ENCODE measurements around the gene SLC38A2. TPM values are rescaled to one million over a fixed set of nuclear protein-coding genes. Genes with fewer than 3 reads are reported as not detected.

SLC38A2 gene
- total and polyA plus RNA-seq, 2 of the 4 experiments (the other 2 are of a cell fraction) = 313 to 881 TPM

GRCh38 chr12:46357438-46358324 lies 14.9 kb downstream of the SLC38A2 start:
- H3K36me3 ChIP-seq (ENCODE audit: control insufficient read depth, insufficient read depth, low read length) = peaks cover 27% of the 10 kb centered on the region
- H2BK5ac ChIP-seq (ENCODE audit: low read depth, low read length, poor library complexity, severe bottlenecking) = peak overlapping the region; percentile 14
- no peak overlapping the region for H4K91ac ChIP-seq (ENCODE audit: insufficient read depth, low read depth, low read length)
- H3K14ac ChIP-seq (replicated peaks; ENCODE audit: low read depth, low read length) = no peak overlapping the region
- H3K23ac ChIP-seq (ENCODE audit: low read depth, low read length) = no peak overlapping the region
- 44% methylated on average over 3 of the region's 6 CpGs; no CpG with 5 or more reads in 1 of the 2 experiments for WGBS, 2 experiments (ENCODE audit: extremely low coverage in 2 of 2, insufficient read length in 1 of 2)
- no peak overlapping the region for H4K5ac ChIP-seq (ENCODE audit: low read depth, low read length)
- no TSS peak for BruUV-seq (replicated peaks)
- dilution Hi-C loops (cut with HindIII; ENCODE audit: low sequenced_read_pairs, unreplicated experiment) = no loop called here
- intact Hi-C loops (cut with micrococcal nuclease) = loop anchor here (2.0 to 10.0 kb wide), 4 partner anchors 89 to 365 kb away; partner anchors contain the start of genes SCAF11 and SLC38A1
- peaks cover 0 to 20% of the 10 kb centered on the region in 2 experiments; a peak in 2 of 4 replicates for H3K79me1 ChIP-seq (ENCODE audit: low read depth in 1 of 2, low read length in 2 of 2)
- H2BK15ac ChIP-seq (ENCODE audit: low read depth, low read length) = no peak overlapping the region
- H3K4me1 ChIP-seq (ENCODE audit: control insufficient read depth, insufficient read depth, low read length) = peaks cover 2% of the 10 kb centered on the region; the same call in 1 of the 2 replicates
- DNase-seq (peak; percentile 93), ATAC-seq (ENCODE audit: low read depth) (peak; percentile 53)
- no peak overlapping the region for H2AK9ac ChIP-seq (replicated peaks; ENCODE audit: low read depth, low read length, poor library complexity)
- H3K27me3 ChIP-seq (ENCODE audit: control insufficient read depth, insufficient read depth, low read length) = no peaks in the 10 kb centered on the region
- H3K4ac ChIP-seq (ENCODE audit: low read depth, low read length) = no peak overlapping the region
- H2AFZ ChIP-seq (replicated peaks; ENCODE audit: low read length, poor library complexity) = no peak overlapping the region
- H3K9me1 ChIP-seq (ENCODE audit: insufficient read depth, low read length) = no peaks in the 10 kb centered on the region
- H2AK5ac ChIP-seq (ENCODE audit: low read depth, low read length) = no peak overlapping the region
- in situ Hi-C loops (cut with MboI; ENCODE audit: low sequenced_read_pairs) = loop anchor here (10.0 kb wide), 2 partner anchors 203 to 657 kb away; no protein-coding TSS in a partner anchor
- H3K18ac ChIP-seq (ENCODE audit: low read depth, low read length) = no peak overlapping the region
- no peak overlapping the region for H3K56ac ChIP-seq (ENCODE audit: extremely low read depth, insufficient read depth, low read length)
- no peak overlapping the region for H3K9ac ChIP-seq (ENCODE audit: low read depth, low read length)
- no peaks in the 10 kb centered on the region for H3K9me3 ChIP-seq (ENCODE audit: control insufficient read depth, insufficient read depth, low read length)
- no peak overlapping the region for H3K4me2 ChIP-seq (ENCODE audit: low read depth, low read length)
- CTCF ChIA-PET = interaction anchor here (0.5 to 1.4 kb wide), 3 partner anchors 177 to 286 kb away, joined by 3 to 4 read pairs (median 3); no protein-coding TSS in a partner anchor
- peaks cover 60% of the 10 kb centered on the region for H4K20me1 ChIP-seq (ENCODE audit: insufficient read depth, low read length)
- no peak overlapping the region for H4K8ac ChIP-seq (ENCODE audit: low read depth in 2 of 2, low read length in 2 of 2)
- H3K4me3 ChIP-seq (ENCODE audit: insufficient read depth, low read depth, low read length) = no peak overlapping the region
- no peak overlapping the region for H2BK120ac ChIP-seq (ENCODE audit: low read depth, low read length)
- no peak overlapping the region for H3K27ac ChIP-seq (ENCODE audit: insufficient read depth, low read length)
- no peak overlapping the region for H2BK20ac ChIP-seq (ENCODE audit: low read depth, low read length)
- POLR2A ChIA-PET (ENCODE audit: unreplicated experiment) = interaction anchor here (0.5 to 1.3 kb wide), 8 partner anchors 29 to 476 kb away, joined by 3 to 5 read pairs (median 3); no protein-coding TSS in a partner anchor
- TF ChIP-seq BHLHE40 (IDR thresholded peaks at IDR 0.05; ENCODE audit: low read depth, low read length) (peak; percentile 87), CTCF (conservative IDR thresholded peaks at IDR 0.05; ENCODE audit: low read depth, low read length) (no peak), POLR2A (IDR thresholded peaks at IDR 0.05; ENCODE audit: low read depth, low read length) (peak; percentile 78), CEBPB (IDR thresholded peaks at IDR 0.05; ENCODE audit: low read depth, low read length) (0 out of 2 replicates have a peak, but pooled peaks have one; percentile 42), NFE2L2 (IDR thresholded peaks at IDR 0.05; ENCODE audit: low read depth, low read length) (no peak), RCOR1 (IDR thresholded peaks at IDR 0.05; ENCODE audit: insufficient replicate concordance, low read length) (no peak), MXI1 (IDR thresholded peaks at IDR 0.05; ENCODE audit: borderline replicate concordance, low read depth, low read length) (no peak), FOS (IDR thresholded peaks at IDR 0.05; ENCODE audit: low read depth, low read length) (no peak), RFX5 (IDR thresholded peaks at IDR 0.05; ENCODE audit: low read depth, low read length) (no peak), RAD21 (IDR thresholded peaks at IDR 0.05; ENCODE audit: low read length) (peak; percentile 5; the same call in 1 of the 2 replicates), MAFK (IDR thresholded peaks at IDR 0.05; ENCODE audit: low read depth, low read length) (no peak)
- TF ChIP-seq, protein P1, sequence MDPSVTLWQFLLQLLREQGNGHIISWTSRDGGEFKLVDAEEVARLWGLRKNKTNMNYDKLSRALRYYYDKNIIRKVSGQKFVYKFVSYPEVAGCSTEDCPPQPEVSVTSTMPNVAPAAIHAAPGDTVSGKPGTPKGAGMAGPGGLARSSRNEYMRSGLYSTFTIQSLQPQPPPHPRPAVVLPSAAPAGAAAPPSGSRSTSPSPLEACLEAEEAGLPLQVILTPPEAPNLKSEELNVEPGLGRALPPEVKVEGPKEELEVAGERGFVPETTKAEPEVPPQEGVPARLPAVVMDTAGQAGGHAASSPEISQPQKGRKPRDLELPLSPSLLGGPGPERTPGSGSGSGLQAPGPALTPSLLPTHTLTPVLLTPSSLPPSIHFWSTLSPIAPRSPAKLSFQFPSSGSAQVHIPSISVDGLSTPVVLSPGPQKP (IDR thresholded peaks at IDR 0.05; ENCODE audit: borderline replicate concordance, low read depth, low read length) = no peak
- TF ChIP-seq, protein P2, sequence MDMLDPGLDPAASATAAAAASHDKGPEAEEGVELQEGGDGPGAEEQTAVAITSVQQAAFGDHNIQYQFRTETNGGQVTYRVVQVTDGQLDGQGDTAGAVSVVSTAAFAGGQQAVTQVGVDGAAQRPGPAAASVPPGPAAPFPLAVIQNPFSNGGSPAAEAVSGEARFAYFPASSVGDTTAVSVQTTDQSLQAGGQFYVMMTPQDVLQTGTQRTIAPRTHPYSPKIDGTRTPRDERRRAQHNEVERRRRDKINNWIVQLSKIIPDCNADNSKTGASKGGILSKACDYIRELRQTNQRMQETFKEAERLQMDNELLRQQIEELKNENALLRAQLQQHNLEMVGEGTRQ (IDR thresholded peaks at IDR 0.05; ENCODE audit: low read depth, low read length) = no peak

All from IMR-90 (cell line).